Suprapubic skin (tissue), 4 donors: Measurements from ENCODE around the gene TMEM167A.

Source experiments
- CTCF ChIP-seq, 2 donors: fragments of 200-600 bp in 1 of 2; fragments of 450-650 bp in 1 of 2; sonication (generic) in 1 of 2; IDR thresholded peaks; one replicate each; pipeline ENCODE4 v1.5.1; 2016 to 2019; ENCODE audit warnings: antibody characterized with exemption in 2 of 2, mild to moderate bottlenecking in 1 of 2, moderate library complexity in 1 of 2
- POLR2A ChIP-seq, 2 donors: fragments of 450-650 bp; IDR thresholded peaks; one replicate each; pipeline ENCODE4 v1.6.1; 2017; ENCODE audit warnings: antibody characterized with exemption in 2 of 2, mild to moderate bottlenecking in 2 of 2, moderate library complexity in 2 of 2
- POLR2AphosphoS5 ChIP-seq, 3 donors: sonication (generic); formaldehyde crosslinking; IDR thresholded peaks; one replicate each; pipeline ENCODE4 v1.6.1; 2017; ENCODE audit warnings: antibody characterized with exemption in 3 of 3

GRCh38 chr5:83099001-83099400 is 21.8 kb upstream of the TMEM167A start:
- no peak for TF ChIP-seq CTCF (IDR thresholded peaks at IDR 0.05)
- TF ChIP-seq POLR2A (IDR thresholded peaks at IDR 0.05), result no peak
- no peak for TF ChIP-seq POLR2AphosphoS5 (IDR thresholded peaks at IDR 0.05)
